Natural killer cell (primary cell): Measurements from ENCODE around the gene ACTRT2. TPM values are rescaled to one million over a fixed set of nuclear protein-coding genes. Genes with fewer than 3 reads are reported as not detected.

ENCODE experiments used
- ATAC-seq, 3 donors: fragments of 150-1000 bp in 2 of 3; fragments of 200-7000 bp in 1 of 3; cut with Tn5 transposase; 1 replicate in 1 of 3; 2 replicates in 2 of 3; pipeline ENCODE4 v1.10.0; 2021; ENCODE audit warnings: mild to moderate bottlenecking in 2 of 3, moderate library complexity in 2 of 3
- DNase-seq, 2 donors: peaks; one replicate each; pipeline versions ENCODE4 v3.0.0 to v3.0.0-alpha.2; 2013 to 2021; ENCODE audit warnings: mixed read lengths in 1 of 2
- H3K27ac ChIP-seq: one replicate; pipeline ENCODE4 v1.5.1; 2013; ENCODE audit warnings: mild to moderate bottlenecking, low read length
- H3K27me3 ChIP-seq: one replicate; pipeline ENCODE4 v1.6.1; 2013; ENCODE audit warnings: low read length; ENCODE audit not compliant: control insufficient read depth, insufficient read depth
- H3K36me3 ChIP-seq: one replicate; pipeline ENCODE4 v1.6.1; 2013; ENCODE audit warnings: low read length; ENCODE audit not compliant: control insufficient read depth, insufficient read depth
- H3K4me1 ChIP-seq: one replicate; pipeline ENCODE4 v1.6.1; 2013; ENCODE audit warnings: low read length; ENCODE audit not compliant: control insufficient read depth, insufficient read depth
- H3K4me3 ChIP-seq: one replicate; pipeline ENCODE4 v1.5.1; 2013; ENCODE audit warnings: low read length
- H3K9me3 ChIP-seq: one replicate; pipeline ENCODE4 v1.6.1; 2013; ENCODE audit warnings: low read length; ENCODE audit not compliant: control insufficient read depth, insufficient read depth
- H3K27ac Mint-ChIP-seq, 2 donors: one replicate each; pipeline ENCODE4 v1.8.0; 2022; ENCODE audit warnings: mild to moderate bottlenecking in 2 of 2, mixed read lengths in 2 of 2, moderate library complexity in 1 of 2
- H3K27me3 Mint-ChIP-seq, 2 donors: one replicate each; pipeline ENCODE4 v1.8.0; 2022; ENCODE audit warnings: low read depth in 2 of 2, mixed read lengths in 2 of 2
- H3K36me3 Mint-ChIP-seq: one replicate; pipeline ENCODE4 v1.8.0; 2022; ENCODE audit warnings: mixed read lengths
- H3K4me1 Mint-ChIP-seq, 2 donors: one replicate each; pipeline ENCODE4 v1.8.0; 2022; ENCODE audit warnings: mixed read lengths in 2 of 2
- H3K4me3 Mint-ChIP-seq: one replicate; pipeline ENCODE4 v1.8.0; 2022; ENCODE audit warnings: mild to moderate bottlenecking, moderate library complexity, mixed read lengths
- H3K9me3 Mint-ChIP-seq, 2 donors: one replicate each; pipeline ENCODE4 v1.8.0; 2022; ENCODE audit warnings: mixed read lengths in 2 of 2
- CTCF ChIP-seq: fragments of 200-600 bp; IDR thresholded peaks from one replicate; pipeline ENCODE4 v1.8.0; 2022; ENCODE audit warnings: antibody characterized with exemption
- WGBS: methylation state at CpG from one replicate; pipeline ENCODE4 v1.1.7; 2013; ENCODE audit warnings: missing lambda C conversion rate; ENCODE audit not compliant: insufficient coverage; 5-methylcytosine and 5-hydroxymethylcytosine counted together
- intact Hi-C: fragments of 100-400 bp; cut with micrococcal nuclease; formaldehyde crosslinking; loops from one replicate; pipeline ENCODE4 v1.14.2; 2022
- total RNA-seq, 4 donors: library from RNA; stranded (reverse); fragments of 120-200 nt in 1 of 4; gene quantifications; one replicate each; pipeline versions ENCODE4 v1.2.3 to v1.2.4, GENCODE V29; 2013 to 2022

ACTRT2 gene
- total RNA-seq, 3 donors from 2014 or later (not counting 1 experiment from before 2014, with no cell fraction given), result not detected

DNA sequence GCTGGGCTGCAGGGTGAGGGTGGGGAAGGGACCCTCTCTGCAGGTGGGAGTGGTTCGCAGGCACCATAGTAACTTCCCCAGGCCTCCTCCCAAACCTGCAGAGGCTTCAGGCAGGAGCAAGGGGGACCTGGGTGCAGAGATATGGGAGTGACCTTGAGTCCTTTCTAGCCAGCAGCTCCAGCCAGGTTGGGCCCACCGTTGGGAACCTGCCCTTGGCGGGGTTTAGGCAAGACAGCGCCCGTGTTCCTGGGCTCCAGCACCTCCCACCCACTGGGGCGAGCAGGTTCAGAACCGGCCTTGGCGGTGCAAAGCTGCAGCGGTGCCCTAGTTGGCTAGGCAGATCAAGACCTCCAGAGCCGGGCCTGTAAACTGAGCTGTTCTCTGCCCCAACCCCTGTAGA is 45.6 kb downstream of the ACTRT2 start:
- ATAC-seq, result no peak
- Mint-ChIP-seq H3K4me1 (no peaks in the 10 kb centered on the region), H3K27ac (no peak overlapping the region), H3K4me3 (no peak overlapping the region), H3K36me3 (no peaks in the 10 kb centered on the region), H3K27me3 (peaks cover 0 to 13% of the 10 kb centered on the region in 2 donors), H3K9me3 (no peaks in the 10 kb centered on the region)
- no peaks in the 10 kb centered on the region for H3K36me3 ChIP-seq
- H3K9me3 ChIP-seq, result no peaks in the 10 kb centered on the region
- H3K4me3 ChIP-seq, result no peak overlapping the region
- intact Hi-C loops, result no loop called here
- DNase-seq, result no peak
- TF ChIP-seq CTCF, result no peak
- H3K27me3 ChIP-seq, result no peaks in the 10 kb centered on the region
- peaks cover 3% of the 10 kb centered on the region for H3K4me1 ChIP-seq
- no peak overlapping the region for H3K27ac ChIP-seq
- 80% methylated on average over 10 of the region's 10 CpGs for WGBS

DNA sequence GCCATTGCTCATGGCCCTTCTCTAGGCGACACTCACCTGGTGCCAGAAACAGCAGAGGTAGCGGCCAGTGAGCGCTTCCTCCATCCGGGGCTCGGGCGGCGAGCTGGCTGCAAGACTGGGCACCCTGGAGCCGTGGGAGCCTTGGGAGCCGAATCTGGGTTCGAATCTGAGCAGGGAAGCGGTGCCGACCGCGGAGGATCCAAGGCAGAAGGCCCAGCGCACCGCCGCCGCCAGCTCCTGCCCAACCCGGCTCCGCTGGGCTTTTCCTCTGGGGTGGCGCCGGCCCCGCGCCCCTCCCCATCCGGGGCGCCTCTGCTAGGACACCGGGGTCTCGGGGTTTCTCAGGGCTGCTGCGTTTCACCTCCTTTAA is 46.0 kb downstream of the ACTRT2 start:
- H3K27ac Mint-ChIP-seq, result no peak overlapping the region
- H3K27ac ChIP-seq, result no peak overlapping the region
- no peak for TF ChIP-seq CTCF
- H3K27me3 ChIP-seq, result peaks cover 3% of the 10 kb centered on the region
- no peaks in the 10 kb centered on the region for H3K9me3 Mint-ChIP-seq
- no peak overlapping the region for H3K4me3 ChIP-seq
- ATAC-seq (no peak), DNase-seq (no peak)
- peaks cover 3% of the 10 kb centered on the region for H3K4me1 ChIP-seq
- no peaks in the 10 kb centered on the region for H3K9me3 ChIP-seq
- peaks cover 0 to 14% of the 10 kb centered on the region in 2 donors for H3K27me3 Mint-ChIP-seq
- intact Hi-C loops, result no loop called here
- no peaks in the 10 kb centered on the region for H3K36me3 Mint-ChIP-seq
- H3K4me3 Mint-ChIP-seq, result no peak overlapping the region
- no peaks in the 10 kb centered on the region for H3K36me3 ChIP-seq
- H3K4me1 Mint-ChIP-seq, result no peaks in the 10 kb centered on the region
- WGBS, result 46% methylated on average over 29 of the region's 29 CpGs

DNA sequence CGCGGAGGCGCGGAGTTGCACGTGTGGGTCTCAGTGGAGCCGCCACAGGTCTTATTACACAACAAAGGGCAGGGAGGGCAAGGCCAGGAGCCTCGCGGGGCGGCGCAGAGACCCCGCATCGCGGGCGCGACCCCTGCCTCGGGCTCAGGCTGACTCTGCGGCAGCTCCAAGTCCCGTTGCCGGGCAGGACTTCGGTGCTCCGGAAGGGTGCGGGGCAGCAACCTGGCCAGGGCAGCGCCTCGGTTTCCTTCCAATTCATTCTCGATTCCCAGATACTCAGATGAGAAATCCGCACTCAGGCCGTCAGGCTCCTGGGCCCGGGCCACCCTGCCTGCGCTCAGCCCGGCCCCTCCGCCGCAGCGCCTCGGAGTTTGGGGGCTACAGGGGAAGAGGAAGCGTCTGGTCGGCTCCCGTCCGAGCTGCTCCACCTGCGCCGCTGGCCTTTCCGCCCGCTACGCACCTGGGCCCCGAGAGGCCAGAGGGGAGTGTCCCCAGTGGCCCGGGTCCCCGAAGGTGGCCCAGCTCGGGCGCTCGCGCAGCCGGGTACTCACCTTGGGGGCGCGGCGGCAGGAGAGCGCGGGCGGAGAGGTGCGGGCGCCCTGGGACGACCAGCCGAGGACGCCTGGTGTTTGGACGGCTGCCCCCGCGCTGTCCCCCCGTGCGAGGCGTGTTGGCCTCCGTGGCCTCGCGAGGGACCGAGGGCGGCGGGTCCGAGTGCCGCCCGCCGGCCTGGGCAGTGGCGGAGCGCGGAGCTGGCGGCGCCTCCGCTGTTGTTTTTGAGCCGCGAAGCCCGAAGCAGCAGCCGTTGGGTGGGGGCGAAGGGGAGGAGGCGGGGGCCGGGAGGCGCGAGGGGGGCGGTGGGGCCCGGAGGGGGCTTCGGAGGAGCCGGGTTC is 46.6 kb downstream of the ACTRT2 start:
- Histone ChIP-seq H3K27ac (no peak overlapping the region), H3K9me3 (no peaks in the 10 kb centered on the region), H3K27me3 (peaks cover 3% of the 10 kb centered on the region), H3K4me3 (no peak overlapping the region), H3K36me3 (no peaks in the 10 kb centered on the region), H3K4me1 (peaks cover 3% of the 10 kb centered on the region)
- intact Hi-C loops, result no loop called here
- Mint-ChIP-seq H3K27ac (no peak overlapping the region), H3K36me3 (no peaks in the 10 kb centered on the region), H3K9me3 (no peaks in the 10 kb centered on the region), H3K27me3 (peaks cover 0 to 16% of the 10 kb centered on the region in 2 donors), H3K4me1 (no peaks in the 10 kb centered on the region), H3K4me3 (no peak overlapping the region)
- TF ChIP-seq CTCF, result no peak
- DNase-seq, result no peak
- 3% methylated on average over 96 of the region's 97 CpGs for WGBS
- no peak for ATAC-seq
